ENCODE results near the gene CAPN7.

The CAPN7 gene

GRCh38 chr3:15300323-15301078 lies 94.5 kb downstream of the CAPN7 start:
- Mint-ChIP-seq H3K9me3 (no peaks in the 10 kb centered on the region), H3K36me3 (ENCODE audit: low read depth) (peaks cover 40% of the 10 kb centered on the region), H3K4me3 (no peak overlapping the region), H3K27me3 (ENCODE audit: low read depth) (peaks cover 3% of the 10 kb centered on the region), H3K27ac (no peak overlapping the region), H3K4me1 (peaks cover 13% of the 10 kb centered on the region)
- TF ChIP-seq CTCF (IDR thresholded peaks at IDR 0.05; ENCODE audit: unreplicated experiment in 3 of 3) = no peak

GRCh38 chr3:15301761-15302160 lies 95.7 kb downstream of the CAPN7 start:
- peaks cover 38% of the 10 kb centered on the region for H3K36me3 Mint-ChIP-seq (ENCODE audit: low read depth)

More at GRCh38 chr3:15301761-15302160, 95.7 kb downstream of the CAPN7 start:
- no peaks in the 10 kb centered on the region for H3K9me3 Mint-ChIP-seq
- no peak overlapping the region for H3K27ac Mint-ChIP-seq
- H3K27me3 Mint-ChIP-seq (ENCODE audit: low read depth) = peaks cover 3% of the 10 kb centered on the region
- H3K4me3 Mint-ChIP-seq = no peak overlapping the region
- no peak for TF ChIP-seq CTCF (IDR thresholded peaks at IDR 0.05; ENCODE audit: unreplicated experiment in 3 of 3)
- H3K4me1 Mint-ChIP-seq = peaks cover 15% of the 10 kb centered on the region

All from nephron (organoid).